Mammary epithelial cell (primary cell): Measurements from ENCODE around the gene SLC7A9.

Experiments
- EZH2 ChIP-seq: IDR thresholded peaks from 2 replicates; pipeline ENCODE4 v1.6.1; 2012; ENCODE audit warnings: low read length, inconsistent platforms, borderline replicate concordance
- TF ChIP-seq, protein P1 (sequence below), 2 donors: IDR thresholded peaks in 1 of 2; conservative IDR thresholded peaks in 1 of 2; 2 replicates each; pipeline ENCODE4 v1.5.1; 2011 to 2012; ENCODE audit warnings: inconsistent platforms in 2 of 2, low read length in 2 of 2, mild to moderate bottlenecking in 2 of 2, control low read depth in 1 of 2, low read depth in 1 of 2; ENCODE audit not compliant: insufficient read depth in 1 of 2; ENCODE audit errors: extremely low read depth in 1 of 2

DNA sequence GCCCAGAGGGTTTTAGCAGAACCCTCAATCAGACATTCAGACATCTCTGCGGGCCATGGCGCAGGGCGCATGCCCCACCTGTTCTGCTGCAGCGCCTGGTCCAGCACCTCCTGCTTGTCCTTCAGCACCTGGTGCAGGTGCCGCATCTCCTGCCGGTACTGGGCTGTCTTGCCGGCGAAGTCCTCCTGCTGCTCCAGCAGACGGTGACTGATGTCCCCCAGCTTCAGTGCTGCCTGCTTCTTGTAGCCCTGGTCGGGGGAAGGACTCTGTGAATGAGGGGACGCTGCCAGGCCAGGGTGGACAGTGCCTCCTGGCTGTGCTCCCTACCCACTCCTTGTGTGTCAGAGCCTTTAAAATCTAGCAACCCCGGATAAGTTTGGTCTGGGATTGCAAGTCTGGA is 12.2 kb upstream of the SLC7A9 start:
- TF ChIP-seq, protein P1, sequence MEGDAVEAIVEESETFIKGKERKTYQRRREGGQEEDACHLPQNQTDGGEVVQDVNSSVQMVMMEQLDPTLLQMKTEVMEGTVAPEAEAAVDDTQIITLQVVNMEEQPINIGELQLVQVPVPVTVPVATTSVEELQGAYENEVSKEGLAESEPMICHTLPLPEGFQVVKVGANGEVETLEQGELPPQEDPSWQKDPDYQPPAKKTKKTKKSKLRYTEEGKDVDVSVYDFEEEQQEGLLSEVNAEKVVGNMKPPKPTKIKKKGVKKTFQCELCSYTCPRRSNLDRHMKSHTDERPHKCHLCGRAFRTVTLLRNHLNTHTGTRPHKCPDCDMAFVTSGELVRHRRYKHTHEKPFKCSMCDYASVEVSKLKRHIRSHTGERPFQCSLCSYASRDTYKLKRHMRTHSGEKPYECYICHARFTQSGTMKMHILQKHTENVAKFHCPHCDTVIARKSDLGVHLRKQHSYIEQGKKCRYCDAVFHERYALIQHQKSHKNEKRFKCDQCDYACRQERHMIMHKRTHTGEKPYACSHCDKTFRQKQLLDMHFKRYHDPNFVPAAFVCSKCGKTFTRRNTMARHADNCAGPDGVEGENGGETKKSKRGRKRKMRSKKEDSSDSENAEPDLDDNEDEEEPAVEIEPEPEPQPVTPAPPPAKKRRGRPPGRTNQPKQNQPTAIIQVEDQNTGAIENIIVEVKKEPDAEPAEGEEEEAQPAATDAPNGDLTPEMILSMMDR (conservative IDR thresholded peaks at IDR 0.05 in 1 of 2, IDR thresholded peaks at IDR 0.05 in 1 of 2; ENCODE audit: extremely low read depth in 1 of 2, insufficient read depth in 1 of 2, low read depth in 1 of 2, low read length in 2 of 2) = no peak
- no peak for TF ChIP-seq EZH2
